Esophagus muscularis mucosa (tissue), 3 donors: ENCODE results near the gene HSPA14.

Source experiments
- POLR2A ChIP-seq: fragments of 450-650 bp; IDR thresholded peaks from one replicate; pipeline ENCODE4 v1.6.1; 2017; ENCODE audit warnings: antibody characterized with exemption, moderate library complexity, mild to moderate bottlenecking, low read depth
- TF ChIP-seq, protein P1 (sequence below), 3 experiments: fragments of 200-600 bp in 2 of 3; fragments of 450-650 bp in 1 of 3; sonication (generic) in 2 of 3; IDR thresholded peaks; one replicate each; pipeline ENCODE4 v1.5.1; 2017 to 2019; ENCODE audit warnings: antibody characterized with exemption in 3 of 3, mild to moderate bottlenecking in 2 of 3, moderate library complexity in 1 of 3

GRCh38 chr10:14826076-14826829, 11.9 kb upstream of the HSPA14 start:
- TF ChIP-seq, protein P1, sequence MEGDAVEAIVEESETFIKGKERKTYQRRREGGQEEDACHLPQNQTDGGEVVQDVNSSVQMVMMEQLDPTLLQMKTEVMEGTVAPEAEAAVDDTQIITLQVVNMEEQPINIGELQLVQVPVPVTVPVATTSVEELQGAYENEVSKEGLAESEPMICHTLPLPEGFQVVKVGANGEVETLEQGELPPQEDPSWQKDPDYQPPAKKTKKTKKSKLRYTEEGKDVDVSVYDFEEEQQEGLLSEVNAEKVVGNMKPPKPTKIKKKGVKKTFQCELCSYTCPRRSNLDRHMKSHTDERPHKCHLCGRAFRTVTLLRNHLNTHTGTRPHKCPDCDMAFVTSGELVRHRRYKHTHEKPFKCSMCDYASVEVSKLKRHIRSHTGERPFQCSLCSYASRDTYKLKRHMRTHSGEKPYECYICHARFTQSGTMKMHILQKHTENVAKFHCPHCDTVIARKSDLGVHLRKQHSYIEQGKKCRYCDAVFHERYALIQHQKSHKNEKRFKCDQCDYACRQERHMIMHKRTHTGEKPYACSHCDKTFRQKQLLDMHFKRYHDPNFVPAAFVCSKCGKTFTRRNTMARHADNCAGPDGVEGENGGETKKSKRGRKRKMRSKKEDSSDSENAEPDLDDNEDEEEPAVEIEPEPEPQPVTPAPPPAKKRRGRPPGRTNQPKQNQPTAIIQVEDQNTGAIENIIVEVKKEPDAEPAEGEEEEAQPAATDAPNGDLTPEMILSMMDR (IDR thresholded peaks at IDR 0.05), result no peak
- no peak for TF ChIP-seq POLR2A
